Neural cell (in vitro differentiated cells): ENCODE measurements around the gene CLTCL1.

Source experiments
- EP300 ChIP-seq: fragments of 450-650 bp; conservative IDR thresholded peaks from 2 replicates; pipeline ENCODE4 v1.6.1; 2014; ENCODE audit warnings: antibody characterized with exemption, mild to moderate bottlenecking, moderate library complexity; ENCODE audit not compliant: poor library complexity, severe bottlenecking
- EZH2 ChIP-seq: fragments of 200-600, 300-800 bp; shearing (Covaris generic), sonication (generic); IDR thresholded peaks from 2 replicates; pipeline ENCODE4 v1.6.1; 2014; ENCODE audit warnings: antibody characterized with exemption, low read length, borderline replicate concordance, mild to moderate bottlenecking; ENCODE audit not compliant: insufficient read depth, poor library complexity, severe bottlenecking
- MXI1 ChIP-seq: fragments of 450-650 bp; conservative IDR thresholded peaks from 2 replicates; pipeline ENCODE4 v1.6.1; 2014; ENCODE audit warnings: antibody characterized with exemption, mild to moderate bottlenecking; ENCODE audit not compliant: poor library complexity, severe bottlenecking
- POLR2AphosphoS5 ChIP-seq: IDR thresholded peaks from 2 replicates; pipeline ENCODE4 v1.6.1; 2012
- RAD21 ChIP-seq: fragments of 450-650 bp; conservative IDR thresholded peaks from 2 replicates; pipeline ENCODE4 v1.6.1; 2014; ENCODE audit warnings: antibody characterized with exemption, mild to moderate bottlenecking, moderate library complexity
- SMC3 ChIP-seq: fragments of 450-650 bp; conservative IDR thresholded peaks from 2 replicates; pipeline ENCODE4 v1.6.1; 2014; ENCODE audit warnings: antibody characterized with exemption, mild to moderate bottlenecking, moderate library complexity; ENCODE audit not compliant: poor library complexity
- TAF1 ChIP-seq: IDR thresholded peaks from 2 replicates; pipeline ENCODE4 v1.6.1; 2012; ENCODE audit warnings: low read depth
- TF ChIP-seq, protein P1 (sequence below): fragments of 450-650 bp; IDR thresholded peaks from 2 replicates; pipeline ENCODE4 v1.5.1; 2014; ENCODE audit warnings: antibody characterized with exemption, mild to moderate bottlenecking, moderate library complexity; ENCODE audit not compliant: poor library complexity, severe bottlenecking

DNA sequence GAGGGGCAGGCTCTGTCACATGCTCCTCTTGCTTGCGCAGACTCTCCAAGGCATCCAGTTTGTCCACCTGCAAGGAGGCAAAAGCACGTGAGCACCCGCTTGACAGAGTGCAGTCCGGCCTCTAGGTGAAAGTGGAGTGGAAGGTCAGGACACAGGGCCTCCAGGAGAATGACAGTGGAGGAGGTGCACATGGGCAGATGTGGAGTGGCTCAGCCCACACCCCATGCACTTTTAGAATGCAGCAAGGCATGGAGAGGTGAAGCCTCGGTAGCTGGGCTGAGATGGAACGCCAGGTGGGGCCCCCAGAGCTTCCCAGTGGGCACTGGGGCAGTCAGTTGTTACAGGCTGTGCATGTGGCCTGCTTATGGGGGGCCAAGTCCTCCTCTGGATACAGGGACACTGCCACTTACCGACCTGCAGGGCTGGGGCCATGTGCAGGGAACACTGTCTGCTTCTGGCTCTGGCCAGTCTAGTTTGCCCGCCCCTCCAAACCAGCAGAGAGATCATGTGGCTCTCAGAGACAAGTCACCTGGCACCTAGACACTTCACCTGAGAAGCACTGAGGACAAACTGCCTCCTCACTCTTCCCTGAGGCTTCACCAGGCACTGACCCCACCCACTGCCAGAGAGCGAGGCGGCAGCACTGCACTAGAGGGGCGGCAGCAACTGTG lies 110.6 kb downstream of the CLTCL1 start:
- TF ChIP-seq, protein P1, sequence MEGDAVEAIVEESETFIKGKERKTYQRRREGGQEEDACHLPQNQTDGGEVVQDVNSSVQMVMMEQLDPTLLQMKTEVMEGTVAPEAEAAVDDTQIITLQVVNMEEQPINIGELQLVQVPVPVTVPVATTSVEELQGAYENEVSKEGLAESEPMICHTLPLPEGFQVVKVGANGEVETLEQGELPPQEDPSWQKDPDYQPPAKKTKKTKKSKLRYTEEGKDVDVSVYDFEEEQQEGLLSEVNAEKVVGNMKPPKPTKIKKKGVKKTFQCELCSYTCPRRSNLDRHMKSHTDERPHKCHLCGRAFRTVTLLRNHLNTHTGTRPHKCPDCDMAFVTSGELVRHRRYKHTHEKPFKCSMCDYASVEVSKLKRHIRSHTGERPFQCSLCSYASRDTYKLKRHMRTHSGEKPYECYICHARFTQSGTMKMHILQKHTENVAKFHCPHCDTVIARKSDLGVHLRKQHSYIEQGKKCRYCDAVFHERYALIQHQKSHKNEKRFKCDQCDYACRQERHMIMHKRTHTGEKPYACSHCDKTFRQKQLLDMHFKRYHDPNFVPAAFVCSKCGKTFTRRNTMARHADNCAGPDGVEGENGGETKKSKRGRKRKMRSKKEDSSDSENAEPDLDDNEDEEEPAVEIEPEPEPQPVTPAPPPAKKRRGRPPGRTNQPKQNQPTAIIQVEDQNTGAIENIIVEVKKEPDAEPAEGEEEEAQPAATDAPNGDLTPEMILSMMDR: no peak
- TF ChIP-seq EZH2 (no peak), MXI1 (no peak), TAF1 (no peak), SMC3 (no peak), POLR2AphosphoS5 (no peak), EP300 (no peak), RAD21 (no peak)
